ENCODE results near the gene GNAZ.
A peak's percentile ranks its signal among the peaks of the same experiment; 100 is the strongest.

GNAZ gene

DNA sequence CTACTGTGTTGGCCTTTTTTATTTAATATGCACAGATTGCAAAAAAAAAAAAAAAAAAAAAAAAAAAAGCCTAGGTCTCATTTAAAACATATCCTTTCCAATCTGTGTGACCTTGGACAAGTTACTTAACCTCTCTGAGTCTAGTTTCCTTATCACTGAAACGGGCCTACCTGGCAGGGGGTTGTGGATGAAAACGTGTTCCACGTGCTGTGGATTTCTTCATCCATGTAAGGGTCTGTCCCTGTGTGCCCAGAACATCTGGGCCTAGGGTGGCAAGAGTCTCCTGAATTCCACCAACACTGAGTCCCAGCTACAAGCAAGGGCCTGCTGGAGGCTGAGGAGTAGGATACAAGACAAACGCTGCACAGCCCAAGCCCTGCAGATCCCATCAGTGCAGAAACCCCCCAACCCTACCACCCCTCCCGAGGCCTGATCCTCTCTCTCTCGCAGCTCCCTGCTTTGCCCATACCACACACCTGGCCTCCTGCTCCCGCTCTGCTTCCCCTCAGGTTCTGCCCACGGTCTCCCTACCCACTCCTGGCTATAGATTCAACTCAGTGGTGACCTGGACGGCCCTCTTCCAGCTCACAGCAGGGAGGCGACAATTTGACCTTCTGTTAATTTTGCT, 4.7 kb upstream of the GNAZ start:
- no peak for DNase-seq

GRCh38 chr22:23066200-23067022, 3.9 kb upstream of the GNAZ start:
- DNase-seq: no peak

DNA sequence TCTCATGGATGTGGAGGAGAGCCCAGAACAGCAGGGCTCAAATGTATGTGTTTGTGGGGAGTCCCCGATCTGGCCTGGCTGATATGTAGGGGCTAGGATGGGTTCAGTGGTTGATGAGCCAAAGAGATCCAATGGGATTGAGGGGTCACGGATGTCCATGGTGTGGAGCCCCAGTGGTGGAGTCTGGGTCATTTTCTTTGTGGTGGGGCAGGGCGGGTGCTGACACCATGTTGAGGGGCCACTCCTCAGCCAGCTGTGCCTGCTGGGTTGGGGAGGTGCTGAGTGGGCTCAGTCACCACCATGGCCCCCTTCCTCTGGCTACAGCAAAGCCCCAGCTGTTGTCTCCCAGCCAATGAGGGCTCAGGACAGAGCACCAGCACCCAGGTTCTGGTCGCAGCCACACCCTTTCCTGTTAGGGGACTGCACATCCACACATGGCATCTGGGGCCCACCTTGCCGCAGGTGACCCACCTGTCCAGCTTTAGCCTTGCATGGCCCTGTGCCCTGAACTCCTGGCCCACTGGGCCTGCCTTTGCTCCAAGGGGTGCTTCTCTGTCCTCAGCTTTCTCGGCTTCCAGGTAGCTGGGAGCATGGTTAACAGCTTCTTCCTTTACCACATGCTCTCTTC, 3.2 kb upstream of the GNAZ start:
- DNase-seq: no peak

DNA sequence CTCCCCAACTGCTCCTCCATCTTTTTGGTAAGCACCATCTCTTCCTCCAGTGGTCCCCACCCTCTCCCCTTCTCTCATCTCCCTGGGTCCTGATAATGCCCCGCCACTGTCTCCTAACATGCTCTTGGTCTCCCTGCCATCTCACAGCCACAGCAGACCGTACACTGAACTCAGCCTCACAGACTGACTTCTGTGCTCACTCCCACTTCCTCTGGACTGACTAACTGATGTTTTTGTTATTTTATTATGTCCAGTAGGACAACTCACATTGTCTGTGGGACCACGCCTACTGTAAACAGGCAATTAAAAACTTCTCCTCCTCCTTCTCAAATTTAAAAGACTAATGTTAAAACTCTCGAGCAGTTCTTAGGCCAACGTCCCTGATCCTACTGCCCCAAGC, 2.6 kb upstream of the GNAZ start:
- no peak for DNase-seq

GRCh38 chr22:23068096-23068831, 2.1 kb upstream of the GNAZ start:
- no peak for DNase-seq

- DNase-seq: no peak
These were observed 1.4 kb upstream of the GNAZ start for GRCh38 chr22:23068832-23069385.

- DNase-seq: peak; percentile 35 to 91
These were observed 589 bp upstream of the GNAZ start for GRCh38 chr22:23069502-23070357.

DNA sequence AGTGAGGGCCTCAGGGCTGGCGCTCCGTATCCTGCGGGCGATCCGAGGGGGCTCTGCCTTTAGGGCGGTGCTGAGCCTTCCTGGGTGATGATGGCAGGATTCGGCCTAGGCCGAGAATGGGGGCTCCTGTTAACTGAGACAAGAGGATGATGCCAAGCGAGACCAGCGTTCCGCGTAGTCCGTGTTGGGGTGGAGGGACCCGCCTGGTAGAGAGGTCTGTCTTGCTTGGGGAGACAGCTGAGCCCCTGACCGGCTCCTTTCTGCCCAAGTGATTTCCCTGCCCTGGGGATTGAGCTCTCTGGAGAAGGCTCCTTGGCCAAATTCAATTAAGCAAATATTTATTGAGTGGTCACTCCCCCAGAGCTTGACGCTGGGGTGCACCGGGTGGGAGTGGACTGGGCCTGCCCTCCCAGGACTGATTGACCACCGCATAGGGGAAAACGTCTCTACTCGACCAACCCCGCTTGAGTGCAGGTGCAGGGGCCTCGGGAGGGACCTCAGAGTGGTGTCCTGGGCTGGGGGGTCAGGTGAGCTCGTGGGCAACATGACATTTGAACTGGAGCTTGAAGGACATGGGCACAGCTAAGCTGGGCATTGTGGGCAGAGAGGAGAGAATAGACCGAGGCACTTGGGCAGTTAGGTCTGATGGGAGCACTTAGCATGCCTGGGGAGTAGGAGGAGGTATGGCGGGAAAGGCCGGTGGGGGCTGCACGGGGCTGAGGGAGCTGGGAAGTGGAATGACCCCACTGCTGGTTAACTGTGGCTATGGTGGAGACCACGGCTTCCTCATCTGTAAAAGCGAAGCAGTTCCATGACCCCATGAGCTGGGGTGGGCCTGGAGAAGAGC, 1.1 kb downstream of the GNAZ start:
- DNase-seq: no peak

GRCh38 chr22:23072077-23072910, 2.0 kb downstream of the GNAZ start:
- no peak for DNase-seq

DNA sequence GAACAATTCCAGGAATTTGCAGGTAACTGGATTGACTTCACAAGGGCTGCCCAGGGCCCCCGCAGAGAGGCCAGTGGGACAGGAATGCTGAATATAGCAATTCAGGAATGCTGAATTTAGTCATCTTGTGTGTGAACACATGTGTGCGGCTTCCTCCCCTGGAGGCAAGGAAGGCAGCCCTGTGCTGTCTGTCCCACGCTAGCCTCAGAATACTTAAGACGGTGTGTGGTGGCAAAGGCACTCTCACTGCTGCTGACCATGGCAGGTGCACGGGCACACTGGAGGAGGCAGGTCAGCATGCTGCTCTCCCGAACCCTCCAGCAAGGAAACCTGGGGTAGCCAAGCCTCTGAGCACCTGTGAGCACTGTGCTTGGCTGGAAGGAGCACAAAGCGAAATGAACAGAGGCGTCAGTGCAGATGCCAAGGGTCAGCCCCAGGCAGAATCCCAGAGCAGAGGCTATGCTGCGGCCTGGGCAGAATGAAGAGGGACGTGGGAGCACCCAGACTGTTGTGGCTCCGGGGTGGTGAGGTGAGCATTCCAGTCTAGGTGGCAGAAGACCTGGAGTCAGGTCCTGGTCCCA, 2.7 kb downstream of the GNAZ start:
- no peak for DNase-seq

- no peak for DNase-seq
These were observed 3.4 kb downstream of the GNAZ start for GRCh38 chr22:23073526-23074229.

DNA sequence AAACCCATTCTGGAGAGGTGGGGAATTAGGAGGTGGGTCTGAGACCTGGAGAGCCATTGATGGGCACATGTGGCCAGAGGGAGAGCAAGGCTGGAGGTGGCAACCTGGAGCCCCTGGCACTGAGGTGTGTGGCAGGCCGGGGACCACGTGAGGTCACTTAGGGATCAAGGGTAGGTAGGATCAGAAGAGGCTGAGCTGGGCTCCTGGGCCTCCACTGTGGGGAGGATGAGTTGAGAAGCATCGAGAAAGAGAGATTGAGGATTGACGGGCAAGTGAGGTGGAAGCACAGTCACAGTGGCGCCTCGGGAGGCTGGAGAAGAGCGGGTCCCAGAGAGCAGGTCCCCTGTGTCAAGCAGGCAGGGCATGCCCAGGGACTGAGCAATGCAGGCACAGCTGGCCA, 4.1 kb downstream of the GNAZ start:
- DNase-seq: no peak

- DNase-seq: no peak
These were observed 4.7 kb downstream of the GNAZ start for GRCh38 chr22:23075050-23075449.

DNA sequence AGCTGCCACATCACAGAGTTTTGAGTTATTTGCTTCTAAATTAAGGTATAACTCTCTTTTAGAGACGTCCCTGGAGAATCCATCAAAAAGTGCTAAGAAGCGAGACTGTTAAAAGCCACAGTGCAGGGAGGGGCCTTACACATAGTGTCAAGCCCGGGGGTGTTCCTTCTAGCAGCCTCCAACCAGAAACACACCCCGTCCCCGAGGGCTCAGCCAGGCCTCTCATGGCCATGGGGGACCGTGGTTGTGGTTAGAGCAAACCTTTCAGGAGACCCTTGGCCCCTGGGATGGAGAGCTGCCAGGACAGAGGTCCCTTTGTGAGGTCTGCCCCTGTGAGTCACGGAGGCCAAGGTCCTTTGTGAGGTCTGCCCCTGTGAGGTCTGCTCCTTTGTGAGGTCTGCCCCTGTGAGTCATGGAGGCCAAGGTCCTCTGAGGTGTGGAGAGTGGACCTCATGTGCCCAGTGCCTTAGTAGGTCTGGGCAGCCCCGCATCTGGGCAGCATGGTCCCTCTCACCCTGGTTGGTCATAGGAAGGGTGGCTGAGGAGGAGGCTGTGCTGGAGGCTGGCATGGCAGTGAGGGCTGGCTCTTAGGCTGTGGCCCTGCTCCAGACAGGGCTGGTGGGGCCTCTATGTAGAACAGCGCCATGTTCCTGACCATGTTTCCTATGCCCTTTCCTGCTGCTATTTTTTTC, 5.4 kb downstream of the GNAZ start:
- no peak for DNase-seq

DNA sequence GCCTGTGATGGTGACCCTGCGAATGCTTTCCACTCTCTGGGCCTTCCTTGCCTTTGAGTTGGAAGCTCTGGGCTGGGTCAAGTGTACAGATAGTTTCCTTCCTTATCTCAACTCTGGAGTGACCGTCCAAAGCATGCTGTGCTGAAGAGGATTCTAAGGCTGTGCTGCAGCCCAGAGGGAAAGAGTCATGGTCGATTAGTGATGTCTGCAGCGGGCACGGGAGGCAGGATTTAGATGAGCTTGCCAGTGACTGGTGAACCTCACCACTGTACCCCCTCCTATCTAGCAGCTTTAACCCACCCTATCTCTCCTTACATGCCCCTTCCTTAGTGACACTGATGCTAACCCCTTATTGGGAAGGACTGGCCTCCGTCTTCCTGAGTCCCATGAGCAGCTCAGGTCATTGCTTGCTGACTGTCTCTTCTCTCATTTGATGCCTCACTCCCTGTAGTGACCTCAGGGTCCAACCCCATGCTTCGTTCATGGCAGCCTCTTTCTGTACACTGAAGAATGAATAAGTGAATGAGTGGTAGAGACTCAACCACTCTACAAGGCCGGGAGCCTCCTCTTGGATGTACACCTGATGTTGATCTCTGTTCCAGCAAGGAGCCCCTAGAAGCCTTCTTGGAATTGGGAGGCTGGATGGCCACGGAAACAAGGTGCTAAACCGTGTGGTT, 6.7 kb downstream of the GNAZ start:
- DNase-seq: no peak

- DNase-seq: no peak
These were observed 7.5 kb downstream of the GNAZ start for GRCh38 chr22:23077627-23078461.

DNA sequence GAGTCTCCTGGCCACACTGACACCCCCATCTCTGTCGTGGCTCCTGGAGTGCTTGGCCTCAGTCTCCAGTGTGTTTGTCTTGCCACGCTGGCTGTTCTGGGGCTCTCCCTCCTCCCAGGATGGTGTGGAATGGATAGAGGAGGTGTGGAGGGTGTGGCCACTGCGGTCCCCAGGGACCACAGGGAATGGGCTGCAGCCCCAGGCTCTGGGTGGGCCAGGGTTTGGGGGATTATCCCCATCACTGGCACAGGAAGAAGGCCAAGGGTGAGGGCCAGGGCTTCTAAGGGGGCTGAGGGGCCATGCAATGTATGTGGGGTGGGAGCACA, 8.1 kb downstream of the GNAZ start:
- DNase-seq: no peak

Measured in NCI-H526 (cell line).